Measurements from ENCODE around the gene CPNE7.

Gene CPNE7

GRCh38 chr16:89552913-89553312 is 22.6 kb upstream of the CPNE7 start:
- TF ChIP-seq YY1 (IDR thresholded peaks at IDR 0.05; ENCODE audit: low read depth), result no peak
- TF ChIP-seq CEBPB (IDR thresholded peaks at IDR 0.05), result no peak
- TF ChIP-seq, protein P1, sequence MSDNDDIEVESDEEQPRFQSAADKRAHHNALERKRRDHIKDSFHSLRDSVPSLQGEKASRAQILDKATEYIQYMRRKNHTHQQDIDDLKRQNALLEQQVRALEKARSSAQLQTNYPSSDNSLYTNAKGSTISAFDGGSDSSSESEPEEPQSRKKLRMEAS (IDR thresholded peaks at IDR 0.05), result no peak
- TF ChIP-seq EP300 (IDR thresholded peaks at IDR 0.05; ENCODE audit: borderline replicate concordance), result no peak

GRCh38 chr16:89553733-89554132 is 21.8 kb upstream of the CPNE7 start:
- TF ChIP-seq TEAD4 (IDR thresholded peaks at IDR 0.05), result no peak
- TF ChIP-seq, protein P1 (IDR thresholded peaks at IDR 0.05), result no peak
- TF ChIP-seq RAD21 (IDR thresholded peaks at IDR 0.05; ENCODE audit: low read depth), result no peak
- TF ChIP-seq CREB1 (IDR thresholded peaks at IDR 0.05; ENCODE audit: low read depth), result no peak
- TF ChIP-seq, protein P2, sequence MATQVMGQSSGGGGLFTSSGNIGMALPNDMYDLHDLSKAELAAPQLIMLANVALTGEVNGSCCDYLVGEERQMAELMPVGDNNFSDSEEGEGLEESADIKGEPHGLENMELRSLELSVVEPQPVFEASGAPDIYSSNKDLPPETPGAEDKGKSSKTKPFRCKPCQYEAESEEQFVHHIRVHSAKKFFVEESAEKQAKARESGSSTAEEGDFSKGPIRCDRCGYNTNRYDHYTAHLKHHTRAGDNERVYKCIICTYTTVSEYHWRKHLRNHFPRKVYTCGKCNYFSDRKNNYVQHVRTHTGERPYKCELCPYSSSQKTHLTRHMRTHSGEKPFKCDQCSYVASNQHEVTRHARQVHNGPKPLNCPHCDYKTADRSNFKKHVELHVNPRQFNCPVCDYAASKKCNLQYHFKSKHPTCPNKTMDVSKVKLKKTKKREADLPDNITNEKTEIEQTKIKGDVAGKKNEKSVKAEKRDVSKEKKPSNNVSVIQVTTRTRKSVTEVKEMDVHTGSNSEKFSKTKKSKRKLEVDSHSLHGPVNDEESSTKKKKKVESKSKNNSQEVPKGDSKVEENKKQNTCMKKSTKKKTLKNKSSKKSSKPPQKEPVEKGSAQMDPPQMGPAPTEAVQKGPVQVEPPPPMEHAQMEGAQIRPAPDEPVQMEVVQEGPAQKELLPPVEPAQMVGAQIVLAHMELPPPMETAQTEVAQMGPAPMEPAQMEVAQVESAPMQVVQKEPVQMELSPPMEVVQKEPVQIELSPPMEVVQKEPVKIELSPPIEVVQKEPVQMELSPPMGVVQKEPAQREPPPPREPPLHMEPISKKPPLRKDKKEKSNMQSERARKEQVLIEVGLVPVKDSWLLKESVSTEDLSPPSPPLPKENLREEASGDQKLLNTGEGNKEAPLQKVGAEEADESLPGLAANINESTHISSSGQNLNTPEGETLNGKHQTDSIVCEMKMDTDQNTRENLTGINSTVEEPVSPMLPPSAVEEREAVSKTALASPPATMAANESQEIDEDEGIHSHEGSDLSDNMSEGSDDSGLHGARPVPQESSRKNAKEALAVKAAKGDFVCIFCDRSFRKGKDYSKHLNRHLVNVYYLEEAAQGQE (IDR thresholded peaks at IDR 0.05; ENCODE audit: low read depth), result no peak
- no peak for TF ChIP-seq NFIC (IDR thresholded peaks at IDR 0.05)
- TF ChIP-seq EP300 (IDR thresholded peaks at IDR 0.05; ENCODE audit: borderline replicate concordance), result no peak

GRCh38 chr16:89554343-89554742 is 21.2 kb upstream of the CPNE7 start:
- no peak for TF ChIP-seq EP300 (IDR thresholded peaks at IDR 0.05; ENCODE audit: borderline replicate concordance)

- TF ChIP-seq RAD21 (IDR thresholded peaks at IDR 0.05; ENCODE audit: low read depth), result no peak
- no peak for TF ChIP-seq ZBTB7A (IDR thresholded peaks at IDR 0.05; ENCODE audit: low read depth)
- TF ChIP-seq USF1 (IDR thresholded peaks at IDR 0.05), result no peak
- no peak for TF ChIP-seq TEAD4 (IDR thresholded peaks at IDR 0.05)
- TF ChIP-seq CREB1 (IDR thresholded peaks at IDR 0.05; ENCODE audit: low read depth), result no peak
- TF ChIP-seq EGR1 (IDR thresholded peaks at IDR 0.05), result no peak
- TF ChIP-seq NFIC (IDR thresholded peaks at IDR 0.05), result no peak
- TF ChIP-seq CEBPB (IDR thresholded peaks at IDR 0.05), result no peak
- TF ChIP-seq, protein P2 (IDR thresholded peaks at IDR 0.05; ENCODE audit: low read depth), result no peak
- no peak for TF ChIP-seq TCF12 (IDR thresholded peaks at IDR 0.05; ENCODE audit: low read depth)
- TF ChIP-seq, protein P1 (IDR thresholded peaks at IDR 0.05), result no peak
- TF ChIP-seq FOXM1 (IDR thresholded peaks at IDR 0.05; ENCODE audit: borderline replicate concordance, low read depth), result no peak
- TF ChIP-seq EP300 (IDR thresholded peaks at IDR 0.05; ENCODE audit: borderline replicate concordance), result no peak
- TF ChIP-seq TAF1 (IDR thresholded peaks at IDR 0.05; ENCODE audit: low read depth), result no peak
- no peak for TF ChIP-seq YY1 (IDR thresholded peaks at IDR 0.05; ENCODE audit: low read depth)
Observed at GRCh38 chr16:89555265-89555664, 20.3 kb upstream of the CPNE7 start.

DNA sequence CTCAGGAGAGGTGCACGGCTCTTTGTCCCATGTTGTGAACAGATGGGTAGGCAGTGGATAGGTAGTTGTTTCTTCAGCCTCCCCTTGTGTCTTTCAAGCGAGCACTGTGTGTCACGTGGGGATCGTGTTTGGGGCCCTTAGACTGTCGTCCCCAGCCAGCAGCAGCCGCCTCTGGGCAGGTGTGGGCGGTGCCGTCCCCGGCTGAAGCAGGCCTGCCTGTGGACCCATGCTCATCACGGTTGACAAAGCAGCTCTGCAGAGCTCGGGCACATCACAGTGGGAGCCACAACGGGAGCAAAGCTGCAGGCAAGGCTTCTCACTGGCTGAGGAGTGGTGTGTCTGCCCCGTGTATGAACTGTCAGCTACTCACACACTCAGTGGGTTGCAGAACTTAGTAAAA is 19.8 kb upstream of the CPNE7 start:
- TF ChIP-seq, protein P1 (IDR thresholded peaks at IDR 0.05), result no peak
- TF ChIP-seq YY1 (IDR thresholded peaks at IDR 0.05; ENCODE audit: low read depth) (no peak), EP300 (IDR thresholded peaks at IDR 0.05; ENCODE audit: borderline replicate concordance) (no peak), EGR1 (IDR thresholded peaks at IDR 0.05) (no peak), TAF1 (IDR thresholded peaks at IDR 0.05; ENCODE audit: low read depth) (no peak), NFIC (IDR thresholded peaks at IDR 0.05) (no peak), CEBPB (IDR thresholded peaks at IDR 0.05) (no peak)
- TF ChIP-seq, protein P2 (IDR thresholded peaks at IDR 0.05; ENCODE audit: low read depth), result no peak

Measured in Ishikawa (cell line).